Measurements from ENCODE around the gene IL11RA. TPM values are rescaled to one million over a fixed set of nuclear protein-coding genes. Genes with fewer than 3 reads are reported as not detected.

Gene IL11RA
- total RNA-seq, 1 donor from 2014 or later, result 0.79 TPM

GRCh38 chr9:34648673-34649072 lies 3.3 kb upstream of the IL11RA start:
- Histone ChIP-seq H3K27me3 (ENCODE audit: control insufficient read depth, insufficient read depth, low read length) (no peaks in the 10 kb centered on the region), H3K36me3 (ENCODE audit: control insufficient read depth, insufficient read depth, low read length) (peaks cover 1% of the 10 kb centered on the region), H3K4me3 (ENCODE audit: low read depth, low read length) (no peak overlapping the region)
- TF ChIP-seq CTCF (IDR thresholded peaks at IDR 0.05; ENCODE audit: insufficient read depth, low read length, severe bottlenecking), result no peak
- DNase-seq (ENCODE audit: low read depth) (no peak), FAIRE-seq (no peak)

GRCh38 chr9:34650816-34651215 lies 1.2 kb upstream of the IL11RA start:
- FAIRE-seq (no peak), DNase-seq (ENCODE audit: low read depth) (no peak)
- Histone ChIP-seq H3K27me3 (ENCODE audit: control insufficient read depth, insufficient read depth, low read length) (no peaks in the 10 kb centered on the region), H3K36me3 (ENCODE audit: control insufficient read depth, insufficient read depth, low read length) (peaks cover 1% of the 10 kb centered on the region), H3K4me3 (ENCODE audit: low read depth, low read length) (no peak overlapping the region)
- no peak for TF ChIP-seq CTCF (IDR thresholded peaks at IDR 0.05; ENCODE audit: insufficient read depth, low read length, severe bottlenecking)

GRCh38 chr9:34651321-34651720 lies 664 bp upstream of the IL11RA start:
- H3K4me3 ChIP-seq (ENCODE audit: low read depth, low read length), result no peak overlapping the region
- DNase-seq (ENCODE audit: low read depth) (no peak), FAIRE-seq (no peak)
- no peaks in the 10 kb centered on the region for H3K27me3 ChIP-seq (ENCODE audit: control insufficient read depth, insufficient read depth, low read length)
- TF ChIP-seq CTCF (IDR thresholded peaks at IDR 0.05; ENCODE audit: insufficient read depth, low read length, severe bottlenecking), result no peak
- H3K36me3 ChIP-seq (ENCODE audit: control insufficient read depth, insufficient read depth, low read length), result peaks cover 1% of the 10 kb centered on the region

GRCh38 chr9:34652602-34653000 lies 616 bp downstream of the IL11RA start:
- no peak for TF ChIP-seq CTCF (IDR thresholded peaks at IDR 0.05; ENCODE audit: insufficient read depth, low read length, severe bottlenecking)
- DNase-seq (ENCODE audit: low read depth) (no peak), FAIRE-seq (peak; percentile 7)
- H3K4me3 ChIP-seq (ENCODE audit: low read depth, low read length), result peak overlapping the region; percentile 15
- H3K27me3 ChIP-seq (ENCODE audit: control insufficient read depth, insufficient read depth, low read length), result no peaks in the 10 kb centered on the region
- H3K36me3 ChIP-seq (ENCODE audit: control insufficient read depth, insufficient read depth, low read length), result peaks cover 1% of the 10 kb centered on the region

- Histone ChIP-seq H3K4me3 (ENCODE audit: low read depth, low read length) (no peak overlapping the region), H3K36me3 (ENCODE audit: control insufficient read depth, insufficient read depth, low read length) (peaks cover 1% of the 10 kb centered on the region), H3K27me3 (ENCODE audit: control insufficient read depth, insufficient read depth, low read length) (no peaks in the 10 kb centered on the region)
- DNase-seq (ENCODE audit: low read depth) (no peak), FAIRE-seq (no peak)
- no peak for TF ChIP-seq CTCF (IDR thresholded peaks at IDR 0.05; ENCODE audit: insufficient read depth, low read length, severe bottlenecking)
These were observed 1.4 kb downstream of the IL11RA start for GRCh38 chr9:34653151-34654072.
